Fibroblast of mammary gland (primary cell): ENCODE results near the gene BDP1.
"Not testable (repeated sequence)": the region's sequence is repeated elsewhere in the genome, so short reads cannot be mapped to it uniquely, and the experiment has no call there.

ENCODE experiments used
- DNase-seq: peaks from one replicate; pipeline ENCODE4 v3.0.0-alpha.2; 2010; ENCODE audit warnings: low read depth
- H3K4me3 ChIP-seq: 2 replicates; pipeline ENCODE4 v1.5.1; 2011; ENCODE audit warnings: low read depth, mild to moderate bottlenecking, low read length, moderate library complexity; ENCODE audit not compliant: control insufficient read depth
- TF ChIP-seq, protein P1 (sequence below): conservative IDR thresholded peaks from 2 replicates; pipeline ENCODE4 v1.5.1; 2011; ENCODE audit warnings: low read depth, low read length, inconsistent platforms; ENCODE audit not compliant: control insufficient read depth, insufficient read depth

BDP1 gene

DNA sequence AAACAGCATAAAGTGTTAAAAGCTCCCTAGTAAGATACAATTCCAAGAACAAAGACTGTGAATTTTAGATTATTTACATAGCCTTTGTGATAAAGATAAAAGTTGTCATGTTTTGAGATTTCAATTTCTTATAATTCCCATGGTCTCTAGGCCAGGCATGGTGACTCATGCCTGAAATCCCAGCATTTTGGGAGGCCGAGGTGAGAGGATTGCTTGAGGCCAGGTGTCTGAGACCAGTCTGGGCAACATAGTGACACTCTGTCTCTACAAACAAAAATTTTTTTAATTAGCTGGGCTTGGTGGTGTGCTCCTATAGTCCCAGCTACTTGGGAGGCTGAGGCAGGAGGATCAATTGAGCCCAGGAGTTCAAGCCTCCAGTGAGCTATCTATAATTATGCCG is 48.1 kb downstream of the BDP1 start:
- no peak for DNase-seq
- no peak overlapping the region for H3K4me3 ChIP-seq
- TF ChIP-seq, protein P1, sequence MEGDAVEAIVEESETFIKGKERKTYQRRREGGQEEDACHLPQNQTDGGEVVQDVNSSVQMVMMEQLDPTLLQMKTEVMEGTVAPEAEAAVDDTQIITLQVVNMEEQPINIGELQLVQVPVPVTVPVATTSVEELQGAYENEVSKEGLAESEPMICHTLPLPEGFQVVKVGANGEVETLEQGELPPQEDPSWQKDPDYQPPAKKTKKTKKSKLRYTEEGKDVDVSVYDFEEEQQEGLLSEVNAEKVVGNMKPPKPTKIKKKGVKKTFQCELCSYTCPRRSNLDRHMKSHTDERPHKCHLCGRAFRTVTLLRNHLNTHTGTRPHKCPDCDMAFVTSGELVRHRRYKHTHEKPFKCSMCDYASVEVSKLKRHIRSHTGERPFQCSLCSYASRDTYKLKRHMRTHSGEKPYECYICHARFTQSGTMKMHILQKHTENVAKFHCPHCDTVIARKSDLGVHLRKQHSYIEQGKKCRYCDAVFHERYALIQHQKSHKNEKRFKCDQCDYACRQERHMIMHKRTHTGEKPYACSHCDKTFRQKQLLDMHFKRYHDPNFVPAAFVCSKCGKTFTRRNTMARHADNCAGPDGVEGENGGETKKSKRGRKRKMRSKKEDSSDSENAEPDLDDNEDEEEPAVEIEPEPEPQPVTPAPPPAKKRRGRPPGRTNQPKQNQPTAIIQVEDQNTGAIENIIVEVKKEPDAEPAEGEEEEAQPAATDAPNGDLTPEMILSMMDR, result no peak

DNA sequence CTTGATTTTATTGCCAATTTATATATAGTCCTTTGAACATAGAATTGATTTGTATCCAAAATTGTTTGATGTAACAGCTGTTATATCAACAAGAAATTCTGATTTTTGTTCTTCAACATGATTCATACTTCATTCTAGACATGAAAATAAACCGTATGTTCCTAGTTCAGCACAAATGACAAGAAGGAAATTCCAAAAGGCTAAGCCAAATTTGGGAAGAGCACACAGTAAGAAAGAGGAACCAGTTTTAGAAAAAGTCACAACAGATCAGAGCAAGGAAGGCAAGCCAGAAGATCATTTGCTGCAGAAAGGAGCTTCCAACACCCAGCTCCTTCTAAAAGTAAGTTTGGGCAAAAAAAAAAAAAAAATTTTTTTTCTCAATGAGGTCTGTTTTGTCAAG is 66.7 kb downstream of the BDP1 start:
- TF ChIP-seq, protein P1, result no peak
- H3K4me3 ChIP-seq, result no peak overlapping the region
- no peak for DNase-seq

DNA sequence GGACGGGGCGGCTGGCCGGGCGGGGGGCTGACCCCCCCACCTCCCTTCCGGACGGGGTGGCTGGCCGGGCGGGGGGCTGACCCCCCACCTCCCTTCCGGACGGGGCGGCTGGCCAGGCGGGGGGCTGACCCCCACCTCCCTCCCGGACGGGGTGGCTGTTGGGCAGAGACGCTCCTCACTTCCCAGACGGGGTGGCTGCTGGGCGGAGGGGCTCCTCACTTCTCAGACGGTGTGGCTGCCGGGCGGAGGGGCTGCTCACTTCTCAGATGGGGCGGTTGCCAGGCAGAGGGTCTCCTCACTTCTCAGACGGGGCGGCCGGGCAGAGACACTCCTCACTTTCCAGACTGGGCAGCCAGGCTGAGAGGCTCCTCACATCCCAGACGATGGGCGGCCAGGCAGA is 70.2 kb downstream of the BDP1 start:
- not testable (repeated sequence) for H3K4me3 ChIP-seq

DNA sequence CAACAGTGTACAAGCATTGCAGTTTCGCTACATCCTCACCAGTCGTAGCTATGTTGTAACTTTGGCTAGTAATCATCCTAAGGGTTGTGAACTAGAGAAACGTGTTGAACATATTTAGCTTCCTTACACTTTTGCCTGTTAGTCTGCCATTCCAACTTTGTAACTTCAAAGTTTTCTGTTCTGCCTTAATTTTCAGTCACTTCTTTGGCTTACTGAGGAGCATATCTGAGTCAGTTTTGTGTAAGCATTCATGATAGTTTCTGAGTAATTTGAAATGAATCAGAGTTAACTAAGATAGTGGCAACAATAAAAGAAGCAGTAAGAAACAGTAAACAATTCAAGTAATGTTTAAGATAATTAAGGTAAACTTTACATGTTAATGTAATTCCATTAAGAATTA is 72.8 kb downstream of the BDP1 start:
- TF ChIP-seq, protein P1, result no peak
- H3K4me3 ChIP-seq, result no peak overlapping the region
- DNase-seq, result peak; percentile 24

More for the DNA sequence above, 70.2 kb downstream of the BDP1 start:
- DNase-seq, result not testable (repeated sequence)

DNA sequence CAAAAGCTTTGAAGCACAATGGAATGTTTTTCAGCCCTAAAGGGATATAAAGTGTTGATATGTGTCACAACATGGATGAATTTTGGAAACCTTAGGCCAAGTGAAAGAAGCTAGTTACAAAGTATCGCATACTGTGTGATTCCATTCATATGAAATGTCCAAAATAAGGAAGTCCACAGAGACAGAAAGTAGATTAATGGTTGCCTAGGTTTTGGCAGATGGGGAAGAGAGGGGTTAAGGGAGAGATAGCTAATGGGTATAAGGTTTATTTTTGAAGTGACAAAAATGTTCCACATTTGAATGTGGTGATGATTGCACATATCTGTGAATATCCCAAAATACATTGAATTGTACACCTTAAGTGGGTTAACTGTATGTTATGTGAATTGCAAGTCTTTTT is 74.2 kb downstream of the BDP1 start:
- TF ChIP-seq, protein P1, result no peak
- no peak for DNase-seq
- no peak overlapping the region for H3K4me3 ChIP-seq

DNA sequence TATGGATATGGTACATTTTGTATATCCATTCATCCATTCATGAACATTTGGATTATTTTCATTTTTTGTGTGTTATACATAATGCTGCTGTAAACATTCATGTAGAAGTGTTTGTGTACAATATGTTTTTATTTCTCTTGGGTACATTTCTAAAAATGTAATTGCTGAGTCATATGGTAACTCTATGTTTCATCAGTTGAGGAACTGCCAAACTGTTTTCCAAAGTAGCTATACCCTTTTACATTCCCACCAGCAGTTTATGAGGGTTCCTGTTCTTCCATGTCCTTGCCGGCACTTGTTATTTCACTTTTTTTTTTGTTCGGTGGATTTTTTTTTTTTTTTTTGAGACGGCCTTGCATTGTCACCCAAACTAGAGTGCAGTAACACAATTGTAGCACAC is 77.7 kb downstream of the BDP1 start:
- H3K4me3 ChIP-seq, result no peak overlapping the region
- peak; percentile 73 for DNase-seq
- TF ChIP-seq, protein P1, result no peak

DNA sequence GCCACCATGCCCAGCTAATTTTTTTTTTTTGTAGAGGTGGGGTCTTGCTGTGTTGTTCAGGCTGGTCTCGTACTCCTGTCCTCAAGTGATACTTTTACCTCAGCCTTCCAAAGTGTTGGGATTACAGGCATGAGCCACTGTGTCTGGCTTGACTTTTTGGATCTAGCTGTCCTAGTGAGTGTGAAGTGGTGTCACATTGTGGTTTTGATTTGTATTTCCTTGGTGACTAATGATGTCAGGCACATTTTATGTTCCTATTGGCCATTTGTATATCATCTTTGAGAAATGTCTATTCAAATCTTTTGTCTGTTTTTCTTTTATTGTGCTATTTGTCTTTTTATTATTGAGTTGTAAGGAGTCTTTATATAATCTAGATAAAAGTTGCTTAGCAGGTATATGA is 78.2 kb downstream of the BDP1 start:
- TF ChIP-seq, protein P1, result no peak
- peak; percentile 58 for DNase-seq
- H3K4me3 ChIP-seq, result no peak overlapping the region
